Psoas muscle (tissue), 8 donors: ENCODE data around the gene ABCG2. TPM values are rescaled to one million over a fixed set of nuclear protein-coding genes. Genes with fewer than 3 reads are reported as not detected.

Experiments
- ATAC-seq, 4 donors: fragments of 200-7000 bp; cut with Tn5 transposase; one replicate each; pipeline ENCODE4 v1.9.1; 2020; ENCODE audit warnings: moderate library complexity in 3 of 4, mild to moderate bottlenecking in 2 of 4
- DNase-seq, 2 donors: peaks; one replicate each; pipeline ENCODE4 v3.0.0-alpha.2; 2020
- H3K27ac ChIP-seq: fragments of 200-600 bp; one replicate; pipeline ENCODE4 v1.8.0; 2022
- H3K27me3 ChIP-seq, 3 donors: fragments of 200-600 bp in 1 of 3; one replicate each; pipeline versions ENCODE4 v1.6.1 to v1.8.0; 2013 to 2022; ENCODE audit warnings: low read length in 2 of 3, mild to moderate bottlenecking in 2 of 3, moderate library complexity in 1 of 3; ENCODE audit not compliant: insufficient read depth in 3 of 3
- H3K36me3 ChIP-seq, 2 donors: fragments of 200-600 bp in 1 of 2; one replicate each; pipeline versions ENCODE4 v1.6.1 to v1.8.0; 2013 to 2022; ENCODE audit warnings: low read depth in 1 of 2, mild to moderate bottlenecking in 1 of 2, moderate library complexity in 1 of 2; ENCODE audit not compliant: insufficient read depth in 1 of 2
- H3K4me1 ChIP-seq: fragments of 200-600 bp; one replicate; pipeline ENCODE4 v1.8.0; 2022
- H3K4me3 ChIP-seq: fragments of 200-600 bp; one replicate; pipeline ENCODE4 v1.8.0; 2022; ENCODE audit warnings: mild to moderate bottlenecking
- H3K9me3 ChIP-seq: fragments of 200-600 bp; one replicate; pipeline ENCODE4 v1.8.0; 2022
- WGBS, 3 donors: extraction: QIAGEN DNeasy Blood & Tissue Kit; methylation state at CpG; one replicate each; pipeline versions ENCODE4 v1.1.6 to v1.1.7; 2013; 5-methylcytosine and 5-hydroxymethylcytosine counted together
- intact Hi-C, 2 donors: fragments of 100-400 bp; cut with DNase I; formaldehyde crosslinking; loops; one replicate each; pipeline versions ENCODE4 v1.11.0 to v1.14.2; 2022
- polyA plus RNA-seq, 3 donors: library from polyadenylated mRNA; stranded (reverse); fragments of 200-250 nt; gene quantifications; one replicate each; pipeline ENCODE4 v1.2.3, GENCODE V29; 2013
- total RNA-seq, 4 donors: library from RNA; stranded (reverse); fragmentation: NEBNext Ultra II Directional in 2 of 4; extraction: Animal tissue kit (Norgen Biotek cat#: 25700) in 2 of 4; gene quantifications; one replicate each; pipeline versions ENCODE4 v1.2.1 to v1.2.4, GENCODE V29; 2021 to 2023
- TF ChIP-seq, protein P1 (sequence below): fragments of 200-600 bp; IDR thresholded peaks from one replicate; pipeline ENCODE4 v1.8.0; 2022; ENCODE audit warnings: antibody characterized with exemption
- donor health status: healthy with polysubstance abuse.
- donor health status: DM: no; HTN: no; CAD: no; lungs with moderate emphysema.
- donor health status: Bipolar disorder and iron deficiency.
- donor health status: healthy.
- donor health status: DM: yes; HTN: yes; CAD: no.
- donor health status: DM: no; HTN: no; CAD: no.
- donor health status: DM: no; HTN: no; CAD: no.
- donor health status: DM: yes; HTN: yes; CAD: no.

Gene ABCG2
- total and polyA plus RNA-seq, 7 donors: 0.09 to 1.8 (median 0.19) TPM

GRCh38 chr4:88119943-88120342 lies 38.5 kb downstream of the ABCG2 start:
- Histone ChIP-seq H3K27ac (no peak overlapping the region), H3K36me3 (no peaks in the 10 kb centered on the region), H3K4me3 (no peak overlapping the region), H3K9me3 (peaks cover 6% of the 10 kb centered on the region), H3K4me1 (no peaks in the 10 kb centered on the region), H3K27me3 (no peaks in the 10 kb centered on the region)
- DNase-seq (no peak), ATAC-seq (no peak)
- intact Hi-C loops: no loop called here
- 62 to 70% (median 68%) methylated on average over 2 of the region's 2 CpGs for WGBS, 3 donors
- TF ChIP-seq, protein P1, sequence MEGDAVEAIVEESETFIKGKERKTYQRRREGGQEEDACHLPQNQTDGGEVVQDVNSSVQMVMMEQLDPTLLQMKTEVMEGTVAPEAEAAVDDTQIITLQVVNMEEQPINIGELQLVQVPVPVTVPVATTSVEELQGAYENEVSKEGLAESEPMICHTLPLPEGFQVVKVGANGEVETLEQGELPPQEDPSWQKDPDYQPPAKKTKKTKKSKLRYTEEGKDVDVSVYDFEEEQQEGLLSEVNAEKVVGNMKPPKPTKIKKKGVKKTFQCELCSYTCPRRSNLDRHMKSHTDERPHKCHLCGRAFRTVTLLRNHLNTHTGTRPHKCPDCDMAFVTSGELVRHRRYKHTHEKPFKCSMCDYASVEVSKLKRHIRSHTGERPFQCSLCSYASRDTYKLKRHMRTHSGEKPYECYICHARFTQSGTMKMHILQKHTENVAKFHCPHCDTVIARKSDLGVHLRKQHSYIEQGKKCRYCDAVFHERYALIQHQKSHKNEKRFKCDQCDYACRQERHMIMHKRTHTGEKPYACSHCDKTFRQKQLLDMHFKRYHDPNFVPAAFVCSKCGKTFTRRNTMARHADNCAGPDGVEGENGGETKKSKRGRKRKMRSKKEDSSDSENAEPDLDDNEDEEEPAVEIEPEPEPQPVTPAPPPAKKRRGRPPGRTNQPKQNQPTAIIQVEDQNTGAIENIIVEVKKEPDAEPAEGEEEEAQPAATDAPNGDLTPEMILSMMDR: no peak

DNA sequence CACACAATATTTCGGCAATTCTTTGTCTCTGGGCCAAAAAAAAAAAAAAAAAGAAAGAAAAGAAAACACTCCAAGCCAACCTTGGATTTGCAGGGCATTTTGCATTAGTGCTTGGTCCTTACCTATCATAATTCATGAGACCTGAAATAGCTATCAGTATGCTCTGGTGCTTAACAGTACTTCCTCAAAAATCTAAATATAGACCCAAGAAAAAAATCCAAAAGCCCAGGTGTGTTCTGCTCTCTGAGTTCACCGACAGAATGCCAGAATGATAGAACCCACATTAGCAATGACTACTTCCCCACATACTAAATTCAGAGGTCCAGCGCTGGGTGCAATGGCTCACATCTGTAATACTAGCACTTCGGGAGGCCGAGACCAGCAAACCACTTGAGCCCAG lies 42.9 kb downstream of the ABCG2 start:
- Histone ChIP-seq H3K4me3 (no peak overlapping the region), H3K4me1 (no peaks in the 10 kb centered on the region), H3K36me3 (no peaks in the 10 kb centered on the region), H3K27ac (no peak overlapping the region), H3K9me3 (peaks cover 6% of the 10 kb centered on the region), H3K27me3 (no peaks in the 10 kb centered on the region)
- TF ChIP-seq, protein P1: no peak
- ATAC-seq (no peak), DNase-seq (no peak)
- intact Hi-C loops: no loop called here
- WGBS, 3 donors: 87 to 90% (median 87%) methylated on average over 5 of the region's 5 CpGs

GRCh38 chr4:88112856-88113255 lies 45.6 kb downstream of the ABCG2 start:
- ATAC-seq (no peak), DNase-seq (no peak)
- Histone ChIP-seq H3K4me1 (peaks cover 2% of the 10 kb centered on the region), H3K4me3 (no peak overlapping the region), H3K27ac (no peak overlapping the region), H3K9me3 (no peaks in the 10 kb centered on the region), H3K36me3 (no peaks in the 10 kb centered on the region), H3K27me3 (no peaks in the 10 kb centered on the region)
- TF ChIP-seq, protein P1: no peak
- 94% methylated on average over 5 of the region's 5 CpGs for WGBS, 3 donors
- intact Hi-C loops: no loop called here

GRCh38 chr4:88110826-88111225 lies 47.6 kb downstream of the ABCG2 start:
- Histone ChIP-seq H3K27me3 (no peaks in the 10 kb centered on the region), H3K27ac (no peak overlapping the region), H3K4me1 (peaks cover 9% of the 10 kb centered on the region), H3K9me3 (no peaks in the 10 kb centered on the region), H3K4me3 (no peak overlapping the region), H3K36me3 (no peaks in the 10 kb centered on the region)
- no peak for ATAC-seq
- intact Hi-C loops: no loop called here
- WGBS, 3 donors: 64 to 84% (median 74%) methylated on average over 2 of the region's 2 CpGs
- TF ChIP-seq, protein P1: no peak
- DNase-seq: no peak

DNA sequence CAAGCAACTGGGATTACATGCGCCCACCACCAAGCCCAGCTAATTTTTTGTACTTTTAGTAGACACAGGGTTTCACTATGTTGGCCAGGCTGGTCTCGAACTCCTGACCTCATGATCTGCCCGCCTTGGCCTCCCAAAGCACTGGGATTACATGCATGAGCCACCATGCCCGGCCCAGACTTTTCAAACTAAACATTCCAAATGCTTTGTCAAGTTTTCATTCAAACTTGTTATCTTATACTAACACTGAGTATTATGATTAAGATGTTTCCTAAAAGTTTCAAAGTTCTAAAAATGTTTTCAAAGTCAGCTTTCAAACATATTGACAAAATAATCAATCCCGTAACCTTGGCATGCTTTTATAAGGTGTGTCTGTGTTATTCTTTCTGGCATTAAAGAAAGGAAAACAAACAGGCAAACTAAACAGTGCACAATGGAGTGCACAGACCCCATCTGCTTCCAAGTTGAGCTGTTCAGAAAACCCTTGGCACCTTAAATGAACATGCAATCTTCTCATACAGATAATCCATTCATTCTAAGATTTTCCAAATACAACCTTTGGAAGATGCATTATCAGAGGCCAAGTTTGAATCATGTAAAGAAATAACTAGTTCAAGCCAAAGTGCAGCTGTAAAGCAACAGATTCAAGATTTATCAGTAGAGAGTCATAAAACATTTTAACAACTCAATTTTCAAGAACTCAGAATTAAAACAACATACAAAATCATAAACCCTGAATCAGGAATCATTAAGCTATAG lies 49.1 kb downstream of the ABCG2 start:
- Histone ChIP-seq H3K9me3 (no peaks in the 10 kb centered on the region), H3K36me3 (no peaks in the 10 kb centered on the region), H3K27me3 (no peaks in the 10 kb centered on the region), H3K27ac (no peak overlapping the region), H3K4me3 (no peak overlapping the region), H3K4me1 (peaks cover 9% of the 10 kb centered on the region)
- intact Hi-C loops: no loop called here
- no peak for ATAC-seq
- TF ChIP-seq, protein P1: no peak
- DNase-seq: no peak
- 85 to 89% (median 88%) methylated on average over 5 of the region's 5 CpGs for WGBS, 3 donors
